HEK293 (cell line): ENCODE results near the gene FOSL1.

Source experiments
- CTCF ChIA-PET: fragments of 350-600 bp; formaldehyde crosslinking; extraction: SDS; loops from one replicate; lab custom pipeline; 2021; ENCODE audit warnings: antibody characterized with exemption; lab: Yijun Ruan, JAX
- POLR2A ChIA-PET: fragments of 300-600 bp; formaldehyde crosslinking; extraction: SDS; loops from one replicate; lab custom pipeline; 2020; ENCODE audit warnings: antibody characterized with exemption, inconsistent platforms; lab: Yijun Ruan, JAX
- H3K27ac ChIP-seq: fragments of 200-500 bp; sonication (Bioruptor generic); 2 replicates; pipeline ENCODE4 v1.5.1; 2014; ENCODE audit warnings: low read depth, low read length, control low read depth, inconsistent platforms; ENCODE audit errors: extremely low read depth
- H3K36me3 ChIP-seq, 2 experiments: fragments of 200-500 bp in 1 of 2; sonication (Bioruptor generic) in 1 of 2; 1 replicate in 1 of 2; 2 replicates in 1 of 2; pipeline ENCODE4 v1.5.1; 2014 to 2017; ENCODE audit warnings: inconsistent platforms in 2 of 2, low read length in 2 of 2; ENCODE audit not compliant: control insufficient read depth in 2 of 2, insufficient read depth in 1 of 2
- H3K4me1 ChIP-seq: fragments of 200-500 bp; sonication (Bioruptor generic); 2 replicates; pipeline ENCODE4 v1.5.1; 2014; ENCODE audit warnings: mild to moderate bottlenecking, low read length, inconsistent platforms; ENCODE audit not compliant: control insufficient read depth, insufficient read depth
- H3K4me3 ChIP-seq: 2 replicates; pipeline ENCODE4 v1.5.1; 2011; ENCODE audit warnings: low read depth, mild to moderate bottlenecking, control low read depth, low read length, moderate library complexity
- H3K9me3 ChIP-seq: fragments of 200-500 bp; sonication (Bioruptor generic); 2 replicates; pipeline ENCODE4 v1.5.1; 2014; ENCODE audit warnings: low read depth, low read length, inconsistent platforms; ENCODE audit not compliant: control insufficient read depth, insufficient read depth
- HOXD13 ChIP-seq: sonication (generic); formaldehyde crosslinking; IDR thresholded peaks from 2 replicates; pipeline ENCODE4 v1.8.0; 2022; ENCODE audit warnings: missing genetic modification reagents, borderline replicate concordance
- KLF1 ChIP-seq: fragments of 450-650 bp; formaldehyde crosslinking; IDR thresholded peaks from 2 replicates; pipeline ENCODE4 v1.5.1; 2016; ENCODE audit warnings: missing biosample characterization, missing genetic modification characterization
- KLF10 ChIP-seq: fragments of 450-650 bp; IDR thresholded peaks from 2 replicates; pipeline ENCODE4 v1.5.1; 2018; ENCODE audit warnings: missing biosample characterization, mild to moderate bottlenecking, missing genetic modification characterization
- YY2 ChIP-seq: fragments of 450-650 bp; formaldehyde crosslinking; IDR thresholded peaks from 2 replicates; pipeline ENCODE4 v1.5.1; 2016; ENCODE audit warnings: missing biosample characterization, missing genetic modification characterization
- ZBTB48 ChIP-seq: fragments of 450-650 bp; formaldehyde crosslinking; IDR thresholded peaks from 2 replicates; pipeline ENCODE4 v1.5.1; 2016; ENCODE audit warnings: missing biosample characterization, missing genetic modification characterization
- ZNF155 ChIP-seq: fragments of 450-650 bp; formaldehyde crosslinking; IDR thresholded peaks from 2 replicates; pipeline ENCODE4 v1.5.1; 2016; ENCODE audit warnings: missing biosample characterization, missing genetic modification characterization
- ZNF292 ChIP-seq: fragments of 450-650 bp; formaldehyde crosslinking; IDR thresholded peaks from 2 replicates; pipeline ENCODE4 v1.5.1; 2016; ENCODE audit warnings: low read depth, missing biosample characterization, missing genetic modification characterization, borderline replicate concordance
- ZNF366 ChIP-seq: fragments of 450-650 bp; formaldehyde crosslinking; conservative IDR thresholded peaks from 2 replicates; pipeline ENCODE4 v1.5.1; 2016; ENCODE audit warnings: missing biosample characterization, missing genetic modification characterization
- ZNF37A ChIP-seq: fragments of 450-650 bp; IDR thresholded peaks from 2 replicates; pipeline ENCODE4 v1.5.1; 2018; ENCODE audit warnings: missing biosample characterization, missing genetic modification characterization
- ZNF394 ChIP-seq: fragments of 450-650 bp; formaldehyde crosslinking; IDR thresholded peaks from 2 replicates; pipeline ENCODE4 v1.5.1; 2016; ENCODE audit warnings: missing biosample characterization, missing genetic modification characterization, mild to moderate bottlenecking, moderate library complexity, borderline replicate concordance
- ZNF426 ChIP-seq: fragments of 450-650 bp; formaldehyde crosslinking; IDR thresholded peaks from 2 replicates; pipeline ENCODE4 v1.5.1; 2017; ENCODE audit warnings: missing biosample characterization, missing genetic modification characterization, mild to moderate bottlenecking, inconsistent platforms, moderate library complexity
- ZNF555 ChIP-seq: fragments of 450-650 bp; formaldehyde crosslinking; conservative IDR thresholded peaks from 2 replicates; pipeline ENCODE4 v1.5.1; 2017; ENCODE audit warnings: missing biosample characterization, mild to moderate bottlenecking, missing genetic modification characterization, inconsistent platforms
- ZNF561 ChIP-seq: fragments of 450-650 bp; IDR thresholded peaks from 2 replicates; pipeline ENCODE4 v1.5.1; 2018; ENCODE audit warnings: missing biosample characterization, missing genetic modification characterization, borderline replicate concordance
- ZNF654 ChIP-seq: fragments of 450-650 bp; formaldehyde crosslinking; IDR thresholded peaks from 2 replicates; pipeline ENCODE4 v1.5.1; 2016; ENCODE audit warnings: low read depth, missing biosample characterization, missing genetic modification characterization
- TF ChIP-seq, protein P1 (sequence below): fragments of 450-650 bp; formaldehyde crosslinking; IDR thresholded peaks from 2 replicates; pipeline ENCODE4 v1.5.0; 2017; ENCODE audit warnings: missing biosample characterization, missing genetic modification characterization, borderline replicate concordance
- TF ChIP-seq, protein P2 (sequence below): fragments of 450-650 bp; IDR thresholded peaks from 2 replicates; pipeline ENCODE4 v1.5.1; 2018; ENCODE audit warnings: missing biosample characterization, missing genetic modification characterization
- TF ChIP-seq, protein P3 (sequence below): fragments of 450-650 bp; formaldehyde crosslinking; IDR thresholded peaks from 2 replicates; pipeline ENCODE4 v1.5.1; 2017; ENCODE audit warnings: missing biosample characterization, missing genetic modification characterization
- TF ChIP-seq, protein P4 (sequence below): fragments of 450-650 bp; formaldehyde crosslinking; conservative IDR thresholded peaks from 2 replicates; pipeline ENCODE4 v1.5.1; 2016; ENCODE audit warnings: low read depth, missing biosample characterization, missing genetic modification characterization
- TF ChIP-seq, protein P5 (sequence below): fragments of 450-650 bp; formaldehyde crosslinking; IDR thresholded peaks from 2 replicates; pipeline ENCODE4 v1.5.1; 2016; ENCODE audit warnings: missing biosample characterization, missing genetic modification characterization, borderline replicate concordance

FOSL1 gene

DNA sequence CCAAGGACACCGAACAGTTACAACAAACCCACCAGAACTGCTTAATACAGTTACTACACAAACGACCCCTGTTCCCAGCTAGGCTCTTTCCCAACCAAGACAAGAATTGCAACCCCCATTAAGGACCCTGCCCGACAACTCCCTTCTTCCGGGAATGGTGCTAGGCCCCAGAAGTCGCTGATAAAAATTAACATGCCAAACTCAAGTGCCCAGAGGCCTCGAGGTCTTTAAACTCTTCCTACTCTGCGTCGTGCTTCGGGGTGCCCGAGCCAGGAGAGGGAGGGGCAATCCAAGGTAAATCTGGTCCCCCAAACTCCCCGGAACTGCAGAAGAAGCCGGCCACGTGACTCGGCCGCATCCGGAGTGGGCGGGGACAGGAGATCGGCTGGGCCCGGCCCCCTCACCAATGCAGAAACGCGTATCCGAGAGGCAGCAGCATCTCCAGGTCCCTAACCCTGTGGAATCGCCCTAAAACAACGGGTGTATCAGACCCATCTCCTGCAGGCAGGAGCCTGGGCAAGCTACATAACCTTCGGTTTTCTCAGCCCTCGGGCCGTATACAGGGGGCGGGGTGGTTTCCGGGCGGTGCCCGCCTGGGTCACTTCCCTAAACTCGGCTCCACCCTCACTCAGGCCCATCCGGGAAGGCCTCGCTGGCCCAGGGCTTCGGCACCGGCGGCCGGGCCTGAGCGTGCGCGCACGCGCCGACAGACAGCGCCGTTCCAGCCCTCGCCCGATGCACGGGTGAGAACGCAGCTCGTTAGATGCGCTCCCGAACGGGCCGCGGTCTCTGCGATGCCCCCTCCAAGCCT is 43.3 kb downstream of the FOSL1 start (continued):
- TF ChIP-seq, protein P1, sequence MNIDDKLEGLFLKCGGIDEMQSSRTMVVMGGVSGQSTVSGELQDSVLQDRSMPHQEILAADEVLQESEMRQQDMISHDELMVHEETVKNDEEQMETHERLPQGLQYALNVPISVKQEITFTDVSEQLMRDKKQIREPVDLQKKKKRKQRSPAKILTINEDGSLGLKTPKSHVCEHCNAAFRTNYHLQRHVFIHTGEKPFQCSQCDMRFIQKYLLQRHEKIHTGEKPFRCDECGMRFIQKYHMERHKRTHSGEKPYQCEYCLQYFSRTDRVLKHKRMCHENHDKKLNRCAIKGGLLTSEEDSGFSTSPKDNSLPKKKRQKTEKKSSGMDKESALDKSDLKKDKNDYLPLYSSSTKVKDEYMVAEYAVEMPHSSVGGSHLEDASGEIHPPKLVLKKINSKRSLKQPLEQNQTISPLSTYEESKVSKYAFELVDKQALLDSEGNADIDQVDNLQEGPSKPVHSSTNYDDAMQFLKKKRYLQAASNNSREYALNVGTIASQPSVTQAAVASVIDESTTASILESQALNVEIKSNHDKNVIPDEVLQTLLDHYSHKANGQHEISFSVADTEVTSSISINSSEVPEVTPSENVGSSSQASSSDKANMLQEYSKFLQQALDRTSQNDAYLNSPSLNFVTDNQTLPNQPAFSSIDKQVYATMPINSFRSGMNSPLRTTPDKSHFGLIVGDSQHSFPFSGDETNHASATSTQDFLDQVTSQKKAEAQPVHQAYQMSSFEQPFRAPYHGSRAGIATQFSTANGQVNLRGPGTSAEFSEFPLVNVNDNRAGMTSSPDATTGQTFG (tag by site-specific recombination), result no peak
- TF ChIP-seq ZNF37A (no peak), ZNF561 (tag by site-specific recombination) (no peak), HOXD13 (CRISPR knock-in tag) (no peak), ZNF292 (tag by site-specific recombination) (no peak), YY2 (tag by site-specific recombination) (no peak), ZNF654 (no peak), KLF1 (tag by site-specific recombination) (peak; percentile 61), ZNF366 (no peak), KLF10 (tag by site-specific recombination) (peak; percentile 40; the same call in 1 of the 2 replicates), ZNF555 (tag by site-specific recombination) (no peak), ZNF426 (tag by site-specific recombination) (no peak), ZBTB48 (peak; percentile 70), ZNF155 (no peak)
- TF ChIP-seq, protein P2, sequence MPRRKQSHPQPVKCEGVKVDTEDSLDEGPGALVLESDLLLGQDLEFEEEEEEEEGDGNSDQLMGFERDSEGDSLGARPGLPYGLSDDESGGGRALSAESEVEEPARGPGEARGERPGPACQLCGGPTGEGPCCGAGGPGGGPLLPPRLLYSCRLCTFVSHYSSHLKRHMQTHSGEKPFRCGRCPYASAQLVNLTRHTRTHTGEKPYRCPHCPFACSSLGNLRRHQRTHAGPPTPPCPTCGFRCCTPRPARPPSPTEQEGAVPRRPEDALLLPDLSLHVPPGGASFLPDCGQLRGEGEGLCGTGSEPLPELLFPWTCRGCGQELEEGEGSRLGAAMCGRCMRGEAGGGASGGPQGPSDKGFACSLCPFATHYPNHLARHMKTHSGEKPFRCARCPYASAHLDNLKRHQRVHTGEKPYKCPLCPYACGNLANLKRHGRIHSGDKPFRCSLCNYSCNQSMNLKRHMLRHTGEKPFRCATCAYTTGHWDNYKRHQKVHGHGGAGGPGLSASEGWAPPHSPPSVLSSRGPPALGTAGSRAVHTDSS (tag by site-specific recombination), result no peak
- TF ChIP-seq, protein P3, sequence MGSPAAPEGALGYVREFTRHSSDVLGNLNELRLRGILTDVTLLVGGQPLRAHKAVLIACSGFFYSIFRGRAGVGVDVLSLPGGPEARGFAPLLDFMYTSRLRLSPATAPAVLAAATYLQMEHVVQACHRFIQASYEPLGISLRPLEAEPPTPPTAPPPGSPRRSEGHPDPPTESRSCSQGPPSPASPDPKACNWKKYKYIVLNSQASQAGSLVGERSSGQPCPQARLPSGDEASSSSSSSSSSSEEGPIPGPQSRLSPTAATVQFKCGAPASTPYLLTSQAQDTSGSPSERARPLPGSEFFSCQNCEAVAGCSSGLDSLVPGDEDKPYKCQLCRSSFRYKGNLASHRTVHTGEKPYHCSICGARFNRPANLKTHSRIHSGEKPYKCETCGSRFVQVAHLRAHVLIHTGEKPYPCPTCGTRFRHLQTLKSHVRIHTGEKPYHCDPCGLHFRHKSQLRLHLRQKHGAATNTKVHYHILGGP (tag by site-specific recombination), result no peak
- TF ChIP-seq, protein P4, sequence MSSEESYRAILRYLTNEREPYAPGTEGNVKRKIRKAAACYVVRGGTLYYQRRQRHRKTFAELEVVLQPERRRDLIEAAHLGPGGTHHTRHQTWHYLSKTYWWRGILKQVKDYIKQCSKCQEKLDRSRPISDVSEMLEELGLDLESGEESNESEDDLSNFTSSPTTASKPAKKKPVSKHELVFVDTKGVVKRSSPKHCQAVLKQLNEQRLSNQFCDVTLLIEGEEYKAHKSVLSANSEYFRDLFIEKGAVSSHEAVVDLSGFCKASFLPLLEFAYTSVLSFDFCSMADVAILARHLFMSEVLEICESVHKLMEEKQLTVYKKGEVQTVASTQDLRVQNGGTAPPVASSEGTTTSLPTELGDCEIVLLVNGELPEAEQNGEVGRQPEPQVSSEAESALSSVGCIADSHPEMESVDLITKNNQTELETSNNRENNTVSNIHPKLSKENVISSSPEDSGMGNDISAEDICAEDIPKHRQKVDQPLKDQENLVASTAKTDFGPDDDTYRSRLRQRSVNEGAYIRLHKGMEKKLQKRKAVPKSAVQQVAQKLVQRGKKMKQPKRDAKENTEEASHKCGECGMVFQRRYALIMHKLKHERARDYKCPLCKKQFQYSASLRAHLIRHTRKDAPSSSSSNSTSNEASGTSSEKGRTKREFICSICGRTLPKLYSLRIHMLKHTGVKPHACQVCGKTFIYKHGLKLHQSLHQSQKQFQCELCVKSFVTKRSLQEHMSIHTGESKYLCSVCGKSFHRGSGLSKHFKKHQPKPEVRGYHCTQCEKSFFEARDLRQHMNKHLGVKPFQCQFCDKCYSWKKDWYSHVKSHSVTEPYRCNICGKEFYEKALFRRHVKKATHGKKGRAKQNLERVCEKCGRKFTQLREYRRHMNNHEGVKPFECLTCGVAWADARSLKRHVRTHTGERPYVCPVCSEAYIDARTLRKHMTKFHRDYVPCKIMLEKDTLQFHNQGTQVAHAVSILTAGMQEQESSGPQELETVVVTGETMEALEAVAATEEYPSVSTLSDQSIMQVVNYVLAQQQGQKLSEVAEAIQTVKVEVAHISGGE (tag by site-specific recombination), result peak; percentile 88
- TF ChIP-seq, all 188 proteins: peak for 22

DNA sequence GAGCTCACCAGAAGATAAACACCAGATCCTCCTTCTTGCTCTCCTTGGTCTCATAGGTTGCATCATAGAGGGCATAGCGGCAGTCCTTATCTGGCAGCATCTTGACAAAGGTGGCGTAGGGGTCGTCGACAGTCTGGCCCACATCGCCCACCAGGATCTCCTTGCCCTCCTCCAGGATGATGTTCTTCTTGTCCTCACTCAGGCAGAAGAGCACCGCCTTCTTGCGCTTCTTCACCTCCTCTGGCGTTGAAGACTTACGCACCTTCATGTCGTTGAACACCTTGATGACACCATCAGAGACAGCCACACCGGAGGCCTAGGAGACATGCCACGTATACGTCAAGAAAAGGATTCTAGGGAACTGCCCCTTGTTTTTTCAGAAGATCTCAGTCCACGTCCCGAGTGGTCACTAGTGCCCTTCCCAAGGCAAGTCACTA is 44.2 kb downstream of the FOSL1 start:
- ChIA-PET CTCF (no interaction called here), POLR2A (no interaction called here)
- Histone ChIP-seq H3K27ac (no peak overlapping the region), H3K9me3 (no peaks in the 10 kb centered on the region), H3K36me3 (peaks cover 0 to 56% of the 10 kb centered on the region in 2 experiments; a peak in 1 of 3 replicates), H3K4me3 (peak overlapping the region; percentile 95), H3K4me1 (peaks cover 4% of the 10 kb centered on the region; the same call in 1 of the 2 replicates)
- TF ChIP-seq, protein P5, sequence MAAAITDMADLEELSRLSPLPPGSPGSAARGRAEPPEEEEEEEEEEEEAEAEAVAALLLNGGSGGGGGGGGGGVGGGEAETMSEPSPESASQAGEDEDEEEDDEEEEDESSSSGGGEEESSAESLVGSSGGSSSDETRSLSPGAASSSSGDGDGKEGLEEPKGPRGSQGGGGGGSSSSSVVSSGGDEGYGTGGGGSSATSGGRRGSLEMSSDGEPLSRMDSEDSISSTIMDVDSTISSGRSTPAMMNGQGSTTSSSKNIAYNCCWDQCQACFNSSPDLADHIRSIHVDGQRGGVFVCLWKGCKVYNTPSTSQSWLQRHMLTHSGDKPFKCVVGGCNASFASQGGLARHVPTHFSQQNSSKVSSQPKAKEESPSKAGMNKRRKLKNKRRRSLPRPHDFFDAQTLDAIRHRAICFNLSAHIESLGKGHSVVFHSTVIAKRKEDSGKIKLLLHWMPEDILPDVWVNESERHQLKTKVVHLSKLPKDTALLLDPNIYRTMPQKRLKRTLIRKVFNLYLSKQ (tag by site-specific recombination), result no peak
- no peak for TF ChIP-seq ZNF394 (tag by site-specific recombination)
